ENCODE measurements around the gene ZCCHC7. TPM values are rescaled to one million over a fixed set of nuclear protein-coding genes. Genes with fewer than 3 reads are reported as not detected.

ZCCHC7 gene
- total and polyA plus RNA-seq, 2 of the 8 experiments (the other 6 are each of a cell fraction or from before 2014, with no cell fraction given), result 12.2 to 27.5 TPM

- no peak overlapping the region for H2BK12ac ChIP-seq (ENCODE audit: low read depth, low read length)
- H2AK5ac ChIP-seq (ENCODE audit: low read depth, low read length), result no peak overlapping the region
- no peak overlapping the region for H2BK120ac ChIP-seq (replicated peaks; ENCODE audit: low read depth, low read length)
- H4K20me1 ChIP-seq (replicated peaks in 1 of 2; ENCODE audit: control insufficient read depth in 1 of 2, insufficient read depth in 2 of 2, low read length in 2 of 2), result peaks cover 0 to 2% of the 10 kb centered on the region in 2 experiments
- H3K4me1 ChIP-seq (replicated peaks in 1 of 4; ENCODE audit: control insufficient read depth in 3 of 4, insufficient read depth in 4 of 4, low read length in 3 of 4), result peaks cover 3 to 4% (median 3%) of the 10 kb centered on the region in 4 experiments
- no peak overlapping the region for H2BK15ac ChIP-seq (ENCODE audit: low read length)
- H2AFZ ChIP-seq (ENCODE audit: low read length), result no peak overlapping the region
- H2BK20ac ChIP-seq (ENCODE audit: low read length), result no peak overlapping the region
- H3K23ac ChIP-seq (ENCODE audit: insufficient read length), result no peak overlapping the region
- H3K27me3 ChIP-seq (replicated peaks in 1 of 4; ENCODE audit: control insufficient read depth in 3 of 4, extremely low read depth in 1 of 4, insufficient read depth in 3 of 4, low read length in 3 of 4), result no peaks in the 10 kb centered on the region
- H3K79me1 ChIP-seq (ENCODE audit: low read depth, low read length), result no peaks in the 10 kb centered on the region
- no peaks in the 10 kb centered on the region for H3K9me3 ChIP-seq (ENCODE audit: insufficient read depth in 2 of 2, low read depth in 1 of 2, low read length in 1 of 2)
- 90% methylated on average over 1 of the region's 1 CpG; no CpG with 5 or more reads in 1 of the 2 experiments for WGBS, 2 experiments (ENCODE audit: extremely low coverage in 1 of 2, insufficient coverage in 1 of 2, insufficient read length in 1 of 2, insufficient replicate concordance in 2 of 2, low coverage in 1 of 2, low lambda C conversion rate in 2 of 2, missing lambda C conversion rate in 1 of 2)
- no peak for DNase-seq (ENCODE audit: low read depth in 1 of 2, low spot score in 2 of 2)
- H4K5ac ChIP-seq (ENCODE audit: insufficient read length, low read depth, low read length), result no peak overlapping the region
- TF ChIP-seq GABPA (IDR thresholded peaks at IDR 0.05; ENCODE audit: borderline replicate concordance, insufficient read depth, low read length) (no peak), SIN3A (conservative IDR thresholded peaks at IDR 0.05 in 1 of 2, IDR thresholded peaks at IDR 0.05 in 1 of 2; ENCODE audit: low read depth in 1 of 2, low read length in 2 of 2) (no peak), USF2 (IDR thresholded peaks at IDR 0.05; ENCODE audit: low read length) (no peak), RBBP5 (IDR thresholded peaks at IDR 0.05; ENCODE audit: borderline replicate concordance, low read depth, low read length) (no peak), SRF (IDR thresholded peaks at IDR 0.05; ENCODE audit: low read depth, low read length) (no peak), CBX5 (IDR thresholded peaks at IDR 0.05; ENCODE audit: low read depth, low read length) (no peak), CHD1 (IDR thresholded peaks at IDR 0.05; ENCODE audit: low read depth, low read length) (no peak), POU5F1 (IDR thresholded peaks at IDR 0.05; ENCODE audit: low read depth, low read length) (no peak)
- H3K27ac ChIP-seq (ENCODE audit: low read depth, low read length), result no peak overlapping the region
- H3K23me2 ChIP-seq (ENCODE audit: low read depth, low read length), result no peaks in the 10 kb centered on the region
- FAIRE-seq, result no peak
- H2BK5ac ChIP-seq (ENCODE audit: low read depth, low read length), result no peak overlapping the region
- H4K91ac ChIP-seq (replicated peaks; ENCODE audit: insufficient read length, low read length), result no peak overlapping the region
- CTCF ChIA-PET (ENCODE audit: partially characterized antibody), result no interaction called here
- H3K36me3 ChIP-seq (ENCODE audit: control insufficient read depth in 2 of 4, insufficient read depth in 4 of 4, low read length in 3 of 4), result no peaks in the 10 kb centered on the region
- H3K56ac ChIP-seq (replicated peaks; ENCODE audit: insufficient read length, low read depth, low read length), result no peak overlapping the region
- no peak overlapping the region for H3K4me2 ChIP-seq (ENCODE audit: insufficient read depth in 1 of 2, low read depth in 2 of 2, low read length in 2 of 2)
- no peak overlapping the region for H3K4me3 ChIP-seq (ENCODE audit: extremely low read depth in 1 of 4, insufficient read depth in 2 of 4, low read depth in 3 of 4, low read length in 4 of 4)
- H3K18ac ChIP-seq (ENCODE audit: extremely low read depth, low read length), result no peak overlapping the region
- no peak overlapping the region for H3K9ac ChIP-seq (replicated peaks in 1 of 4; ENCODE audit: extremely low read depth in 1 of 4, low read depth in 3 of 4, low read length in 3 of 4)
- no peak overlapping the region for H4K8ac ChIP-seq (ENCODE audit: extremely low read depth, insufficient read depth, low read length)
- no peak overlapping the region for H3K4ac ChIP-seq (replicated peaks; ENCODE audit: insufficient read length, low read depth, low read length)
- H3K14ac ChIP-seq (ENCODE audit: insufficient read length), result no peak overlapping the region
- H3K79me2 ChIP-seq (ENCODE audit: control insufficient read depth in 1 of 2, insufficient read depth in 2 of 2, low read length in 2 of 2), result no peaks in the 10 kb centered on the region
- POLR2A ChIA-PET (ENCODE audit: partially characterized antibody), result no interaction called here
These were observed 144.2 kb downstream of the ZCCHC7 start for GRCh38 chr9:37264539-37264938.
